ENCODE data around the gene TYK2. TPM values are rescaled to one million over a fixed set of nuclear protein-coding genes. Genes with fewer than 3 reads are reported as not detected.

TYK2 gene
- total and polyA plus RNA-seq, 4 donors: 47.9 to 63.1 (median 59.6) TPM

- peak; percentile 67 to 74 for TF ChIP-seq EGR1 (IDR thresholded peaks at IDR 0.05; ENCODE audit: low read depth in 2 of 2)
- TF ChIP-seq ZBTB33 (IDR thresholded peaks at IDR 0.05): no peak
- peak; percentile 87 for TF ChIP-seq REST (IDR thresholded peaks at IDR 0.05)
- peak in 1 of 2 donors; percentile 32 for TF ChIP-seq HNF4A (conservative IDR thresholded peaks at IDR 0.05)
- no peak for TF ChIP-seq JUND (IDR thresholded peaks at IDR 0.05)
- TF ChIP-seq HNF4G (IDR thresholded peaks at IDR 0.05): no peak
- TF ChIP-seq YY1 (IDR thresholded peaks at IDR 0.05): peak; percentile 64
Observed at GRCh38 chr19:10334588-10335351, 45.6 kb downstream of the TYK2 start (continued).

- peaks cover 2 to 14% (median 6%) of the 10 kb centered on the region in 4 donors for H3K36me3 ChIP-seq (ENCODE audit: control insufficient read depth in 4 of 4, insufficient read depth in 3 of 4, low read depth in 1 of 4, low read length in 3 of 4)
- TF ChIP-seq HNF4G (IDR thresholded peaks at IDR 0.05) (no peak), FOXA2 (IDR thresholded peaks at IDR 0.05) (no peak), SP1 (IDR thresholded peaks at IDR 0.05) (peak; percentile 0), HNF4A (conservative IDR thresholded peaks at IDR 0.05) (peak; percentile 6 to 9), ATF3 (IDR thresholded peaks at IDR 0.05) (no peak), CTCF (IDR thresholded peaks at IDR 0.05; ENCODE audit: low read depth, low read length, missing input control) (no peak), GABPA (IDR thresholded peaks at IDR 0.05 in 1 of 2, conservative IDR thresholded peaks at IDR 0.05 in 1 of 2) (no peak), REST (IDR thresholded peaks at IDR 0.05) (no peak), JUND (IDR thresholded peaks at IDR 0.05) (no peak), ZBTB33 (IDR thresholded peaks at IDR 0.05) (no peak), RAD21 (IDR thresholded peaks at IDR 0.05) (peak in 1 of 2 donors; percentile 2), FOXA1 (IDR thresholded peaks at IDR 0.05) (no peak), NR2F2 (IDR thresholded peaks at IDR 0.05) (no peak)
- no peaks in the 10 kb centered on the region for H3K9me3 ChIP-seq (ENCODE audit: control insufficient read depth in 4 of 4, low read length in 3 of 4)
- WGBS: 11% methylated on average over 44 of the region's 44 CpGs
- DNase-seq (ENCODE audit: low spot score): peak; percentile 42
- H3K27me3 ChIP-seq (ENCODE audit: control insufficient read depth in 4 of 4, insufficient read depth in 4 of 4, low read length in 3 of 4): no peaks in the 10 kb centered on the region
- peak overlapping the region; percentile 77 to 93 (median 84) for H3K4me3 ChIP-seq (ENCODE audit: low read depth in 1 of 3, low read length in 3 of 3)
- peak overlapping the region; percentile 73 to 95 for H3K27ac ChIP-seq (ENCODE audit: low read depth in 1 of 2, low read length in 2 of 2)
- H3K4me1 ChIP-seq (ENCODE audit: control insufficient read depth in 4 of 4, insufficient read depth in 4 of 4, low read length in 3 of 4): peaks cover 10 to 45% (median 33%) of the 10 kb centered on the region in 4 donors
- H3K9ac ChIP-seq (ENCODE audit: low read depth in 1 of 2, low read length in 2 of 2): peak overlapping the region; percentile 59 to 73
Observed at GRCh38 chr19:10333758-10334587, 46.4 kb downstream of the TYK2 start.

All from liver (tissue), 9 donors.